B cell (primary cell): ENCODE data around the gene KLHL2.
"Not testable (repeated sequence)": the region's sequence is repeated elsewhere in the genome, so short reads cannot be mapped to it uniquely, and the experiment has no call there.

ENCODE experiments used
- CTCF ChIP-seq: fragments of 200-600 bp; IDR thresholded peaks from one replicate; pipeline ENCODE4 v1.8.0; 2022; ENCODE audit warnings: antibody characterized with exemption, mild to moderate bottlenecking
- EZH2 ChIP-seq: IDR thresholded peaks from 2 replicates; pipeline ENCODE4 v1.6.1; 2012; ENCODE audit warnings: borderline replicate concordance, low read depth, mild to moderate bottlenecking, moderate library complexity, low read length; ENCODE audit not compliant: insufficient read depth, poor library complexity, severe bottlenecking

DNA sequence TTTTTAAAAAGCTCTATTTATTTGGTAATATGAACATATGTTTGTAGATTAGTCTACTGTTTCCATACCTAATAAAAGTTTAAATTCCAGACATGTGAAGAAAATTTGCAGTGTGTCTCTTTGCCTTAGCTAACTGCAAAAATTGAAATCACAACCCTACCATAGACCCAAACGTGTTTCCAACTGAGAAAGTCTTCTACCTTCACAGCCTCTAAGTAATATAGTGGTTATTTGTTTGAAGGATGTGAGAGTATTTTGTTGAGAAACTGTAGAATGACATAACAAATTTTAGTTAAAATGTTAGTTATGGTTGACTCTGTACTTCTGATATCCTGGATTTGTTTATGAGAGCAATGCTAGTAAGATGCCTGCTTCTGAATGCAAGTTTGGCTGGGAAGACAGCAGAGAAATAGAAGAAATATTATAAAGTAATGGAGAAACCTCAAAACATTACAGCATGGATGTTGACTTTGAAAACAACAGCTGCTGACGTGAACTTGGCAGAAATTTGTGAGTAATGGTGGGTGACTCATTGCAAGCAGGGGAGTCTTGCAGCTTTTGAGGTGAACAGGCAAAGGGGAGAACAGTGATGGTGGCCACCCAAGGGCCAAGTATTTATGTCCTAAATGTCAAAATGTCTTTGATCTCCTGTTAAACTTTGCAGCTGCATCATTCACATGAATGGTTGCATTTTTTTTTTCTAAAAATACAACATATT is 7.8 kb downstream of the KLHL2 start:
- TF ChIP-seq CTCF, EZH2: not testable (repeated sequence)
